Measurements from ENCODE around the gene AHCYL2. TPM values are rescaled to one million over a fixed set of nuclear protein-coding genes. Genes with fewer than 3 reads are reported as not detected.

Gene AHCYL2
- total RNA-seq, 1 donor from 2014 or later, result 12.0 TPM

DNA sequence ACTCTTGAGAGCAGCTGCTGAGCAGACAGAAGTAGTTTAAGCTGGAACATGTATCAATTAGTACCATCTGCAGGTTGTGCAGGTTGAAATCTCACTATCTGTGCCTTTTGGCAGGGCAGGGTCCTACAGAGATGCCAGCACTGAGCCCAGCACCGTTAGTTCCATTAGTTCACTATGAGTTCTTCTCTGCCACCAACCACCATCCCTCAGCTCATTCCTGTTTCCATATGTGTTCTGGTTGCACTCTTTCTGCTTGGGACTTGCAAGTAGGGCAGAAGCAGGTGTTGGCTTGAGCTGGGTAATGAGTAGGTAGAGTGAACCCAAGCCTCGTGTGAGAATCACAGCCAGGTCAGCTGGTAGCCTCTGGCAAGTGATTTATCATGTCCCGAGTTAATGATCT, 33.6 kb upstream of the AHCYL2 start:
- H3K27ac ChIP-seq (ENCODE audit: low read depth, low read length), result no peak overlapping the region
- no peaks in the 10 kb centered on the region for H3K36me3 ChIP-seq (ENCODE audit: control insufficient read depth in 3 of 3, insufficient read depth in 3 of 3, low read length in 3 of 3)
- no peaks in the 10 kb centered on the region for H3K9me3 ChIP-seq (ENCODE audit: control insufficient read depth in 3 of 3, low read length in 3 of 3)
- H3K4me3 ChIP-seq (ENCODE audit: low read length in 3 of 3), result no peak overlapping the region
- H3K9ac ChIP-seq (ENCODE audit: low read depth in 1 of 3, low read length in 3 of 3), result no peak overlapping the region
- H3K27me3 ChIP-seq (ENCODE audit: control insufficient read depth in 3 of 3, insufficient read depth in 3 of 3, low read length in 3 of 3), result no peaks in the 10 kb centered on the region
- peaks cover 9 to 18% (median 12%) of the 10 kb centered on the region in 3 donors for H3K4me1 ChIP-seq (ENCODE audit: control insufficient read depth in 3 of 3, insufficient read depth in 3 of 3, low read length in 3 of 3)

DNA sequence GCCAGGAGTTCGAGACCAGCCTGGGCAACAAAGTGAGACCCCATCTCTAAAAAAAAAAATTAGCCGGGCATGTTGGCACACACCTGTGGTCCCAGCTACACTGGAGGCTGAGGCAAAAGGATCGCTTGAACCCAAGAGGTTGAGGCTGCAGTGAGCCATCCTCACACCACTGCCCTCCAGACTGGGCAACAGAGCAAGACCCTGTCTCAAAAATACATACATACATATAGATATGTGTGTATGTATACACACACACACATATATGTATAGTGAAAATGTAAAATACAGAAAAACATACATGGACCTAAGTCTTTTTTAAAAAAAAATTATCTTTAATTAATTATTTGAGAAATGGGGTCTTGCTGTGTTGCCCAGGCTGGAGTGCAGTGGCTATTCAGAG, 30.9 kb upstream of the AHCYL2 start:
- H3K9me3 ChIP-seq (ENCODE audit: control insufficient read depth in 3 of 3, low read length in 3 of 3), result no peaks in the 10 kb centered on the region
- H3K4me1 ChIP-seq (ENCODE audit: control insufficient read depth in 3 of 3, insufficient read depth in 3 of 3, low read length in 3 of 3), result peaks cover 9 to 12% (median 11%) of the 10 kb centered on the region in 3 donors
- H3K36me3 ChIP-seq (ENCODE audit: control insufficient read depth in 3 of 3, insufficient read depth in 3 of 3, low read length in 3 of 3), result no peaks in the 10 kb centered on the region
- H3K27ac ChIP-seq (ENCODE audit: low read depth, low read length), result no peak overlapping the region
- no peaks in the 10 kb centered on the region for H3K27me3 ChIP-seq (ENCODE audit: control insufficient read depth in 3 of 3, insufficient read depth in 3 of 3, low read length in 3 of 3)
- no peak overlapping the region for H3K9ac ChIP-seq (ENCODE audit: low read depth in 1 of 3, low read length in 3 of 3)
- H3K4me3 ChIP-seq (ENCODE audit: low read length in 3 of 3), result no peak overlapping the region

DNA sequence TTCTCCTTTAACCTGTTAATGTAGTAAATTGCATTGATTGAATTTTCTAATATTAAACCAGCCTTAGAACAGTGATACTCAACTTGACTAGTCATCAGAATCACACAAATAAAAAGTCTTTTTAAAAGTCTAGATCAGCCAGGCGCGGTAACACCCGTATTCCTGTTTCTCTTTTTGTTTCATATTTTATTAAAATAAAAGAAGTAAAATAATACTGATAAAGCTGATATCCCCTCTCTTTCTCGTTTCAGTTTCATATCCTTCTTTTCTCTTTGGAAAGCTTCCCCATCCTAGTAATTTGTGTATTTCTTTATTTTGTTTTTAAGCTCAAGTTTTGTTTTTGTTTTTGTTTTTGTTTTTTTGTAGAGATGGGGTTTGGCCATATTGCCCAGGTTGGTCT, 27.1 kb upstream of the AHCYL2 start:
- Histone ChIP-seq H3K4me3 (ENCODE audit: low read length in 3 of 3) (no peak overlapping the region), H3K9me3 (ENCODE audit: control insufficient read depth in 3 of 3, low read length in 3 of 3) (no peaks in the 10 kb centered on the region), H3K4me1 (ENCODE audit: control insufficient read depth in 3 of 3, insufficient read depth in 3 of 3, low read length in 3 of 3) (no peaks in the 10 kb centered on the region), H3K27ac (ENCODE audit: low read depth, low read length) (no peak overlapping the region), H3K27me3 (ENCODE audit: control insufficient read depth in 3 of 3, insufficient read depth in 3 of 3, low read length in 3 of 3) (no peaks in the 10 kb centered on the region), H3K9ac (ENCODE audit: low read depth in 1 of 3, low read length in 3 of 3) (no peak overlapping the region), H3K36me3 (ENCODE audit: control insufficient read depth in 3 of 3, insufficient read depth in 3 of 3, low read length in 3 of 3) (no peaks in the 10 kb centered on the region)

DNA sequence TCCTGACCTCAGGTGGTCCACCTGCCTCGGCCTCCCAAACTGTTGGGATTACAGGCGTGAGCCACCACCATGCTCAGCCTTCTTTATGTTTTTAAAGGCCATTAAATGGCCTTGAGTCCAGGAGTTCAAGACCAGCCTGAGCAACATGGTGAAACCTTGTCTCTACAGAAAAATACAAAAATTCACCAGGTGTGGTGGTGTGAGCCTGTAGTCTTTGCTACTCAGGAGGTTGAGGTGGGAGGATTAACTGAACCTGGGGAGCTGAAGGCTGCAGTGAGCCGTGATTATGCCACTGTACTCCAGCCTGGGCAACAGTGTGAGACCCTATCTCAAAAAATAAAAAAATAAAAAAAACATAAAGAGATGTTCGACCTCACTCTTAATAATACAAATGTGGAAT, 25.4 kb upstream of the AHCYL2 start:
- Histone ChIP-seq H3K27ac (ENCODE audit: low read depth, low read length) (no peak overlapping the region), H3K4me3 (ENCODE audit: low read length in 3 of 3) (no peak overlapping the region), H3K9me3 (ENCODE audit: control insufficient read depth in 3 of 3, low read length in 3 of 3) (no peaks in the 10 kb centered on the region), H3K4me1 (ENCODE audit: control insufficient read depth in 3 of 3, insufficient read depth in 3 of 3, low read length in 3 of 3) (no peaks in the 10 kb centered on the region), H3K9ac (ENCODE audit: low read depth in 1 of 3, low read length in 3 of 3) (no peak overlapping the region), H3K27me3 (ENCODE audit: control insufficient read depth in 3 of 3, insufficient read depth in 3 of 3, low read length in 3 of 3) (no peaks in the 10 kb centered on the region), H3K36me3 (ENCODE audit: control insufficient read depth in 3 of 3, insufficient read depth in 3 of 3, low read length in 3 of 3) (peaks cover 0 to 3% (median 0%) of the 10 kb centered on the region in 3 donors)

DNA sequence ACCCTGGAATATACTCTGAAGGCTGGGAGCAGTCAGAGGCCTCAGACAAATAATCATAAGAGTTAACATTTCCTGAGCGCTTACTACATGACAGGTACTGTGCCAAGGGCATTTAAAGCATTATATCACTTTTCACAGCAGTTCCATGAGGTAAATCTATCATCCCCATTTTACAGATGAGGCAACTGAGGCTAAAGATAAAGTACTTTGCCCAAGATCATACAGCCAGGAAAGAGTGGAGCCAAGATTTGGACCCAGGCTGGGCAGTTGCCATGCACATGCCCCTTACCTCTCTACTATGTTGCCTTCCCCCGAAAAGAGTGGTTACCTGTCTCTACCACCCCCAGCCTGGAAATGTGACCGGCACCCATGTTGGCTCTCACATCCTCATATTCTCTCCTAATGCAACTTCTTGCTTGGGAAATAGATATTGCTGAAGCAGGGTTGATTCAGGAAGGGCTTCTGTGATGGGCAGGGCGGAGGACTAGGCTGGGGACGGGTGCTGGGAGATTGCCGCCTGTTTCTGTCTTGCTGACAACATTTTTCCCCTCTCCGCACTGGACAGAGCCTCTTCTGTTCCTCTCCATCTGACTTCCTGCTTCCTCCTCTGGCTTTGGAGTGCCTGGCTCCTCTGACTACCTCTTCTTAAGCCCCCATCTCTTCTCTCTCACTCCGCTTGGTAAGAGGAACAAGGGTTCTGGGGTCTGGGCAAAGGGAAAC, 22.6 kb upstream of the AHCYL2 start:
- Histone ChIP-seq H3K27me3 (ENCODE audit: control insufficient read depth in 3 of 3, insufficient read depth in 3 of 3, low read length in 3 of 3) (no peaks in the 10 kb centered on the region), H3K36me3 (ENCODE audit: control insufficient read depth in 3 of 3, insufficient read depth in 3 of 3, low read length in 3 of 3) (peaks cover 0 to 21% (median 14%) of the 10 kb centered on the region in 3 donors), H3K9ac (ENCODE audit: low read depth in 1 of 3, low read length in 3 of 3) (no peak overlapping the region), H3K4me1 (ENCODE audit: control insufficient read depth in 3 of 3, insufficient read depth in 3 of 3, low read length in 3 of 3) (no peaks in the 10 kb centered on the region), H3K4me3 (ENCODE audit: low read length in 3 of 3) (no peak overlapping the region), H3K27ac (ENCODE audit: low read depth, low read length) (no peak overlapping the region), H3K9me3 (ENCODE audit: control insufficient read depth in 3 of 3, low read length in 3 of 3) (no peaks in the 10 kb centered on the region)

DNA sequence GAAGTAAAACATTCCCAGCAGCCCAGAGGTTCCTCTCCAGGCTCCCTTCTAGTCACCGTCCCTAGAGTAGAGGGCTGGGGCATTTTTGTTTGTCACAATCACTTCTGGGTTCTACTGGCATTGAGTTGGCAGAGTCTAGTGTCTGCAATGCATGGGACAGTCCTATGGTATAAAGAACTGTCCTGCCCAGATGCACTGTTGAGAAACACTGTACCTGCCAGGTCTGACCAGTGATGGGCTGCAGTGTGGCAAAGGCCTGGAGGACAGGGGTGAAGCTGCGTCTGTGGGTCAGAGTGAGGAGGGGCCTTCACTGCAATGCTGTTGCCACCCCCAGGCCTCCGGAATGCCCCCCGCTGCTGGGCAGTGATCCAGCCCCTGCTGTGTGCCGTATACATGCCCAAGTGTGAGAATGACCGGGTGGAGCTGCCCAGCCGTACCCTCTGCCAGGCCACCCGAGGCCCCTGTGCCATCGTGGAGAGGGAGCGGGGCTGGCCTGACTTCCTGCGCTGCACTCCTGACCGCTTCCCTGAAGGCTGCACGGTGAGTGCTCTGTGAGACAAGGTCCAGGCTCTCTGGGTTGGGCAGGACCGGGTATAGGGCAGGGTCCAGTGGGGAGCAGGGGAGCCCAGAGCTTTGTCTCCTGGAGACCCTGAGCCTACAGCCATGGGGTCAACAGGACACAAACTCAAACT, 21.6 kb upstream of the AHCYL2 start:
- no peaks in the 10 kb centered on the region for H3K27me3 ChIP-seq (ENCODE audit: control insufficient read depth in 3 of 3, insufficient read depth in 3 of 3, low read length in 3 of 3)
- H3K36me3 ChIP-seq (ENCODE audit: control insufficient read depth in 3 of 3, insufficient read depth in 3 of 3, low read length in 3 of 3), result peaks cover 0 to 24% (median 15%) of the 10 kb centered on the region in 3 donors
- no peaks in the 10 kb centered on the region for H3K4me1 ChIP-seq (ENCODE audit: control insufficient read depth in 3 of 3, insufficient read depth in 3 of 3, low read length in 3 of 3)
- H3K27ac ChIP-seq (ENCODE audit: low read depth, low read length), result no peak overlapping the region
- no peaks in the 10 kb centered on the region for H3K9me3 ChIP-seq (ENCODE audit: control insufficient read depth in 3 of 3, low read length in 3 of 3)
- no peak overlapping the region for H3K4me3 ChIP-seq (ENCODE audit: low read length in 3 of 3)
- no peak overlapping the region for H3K9ac ChIP-seq (ENCODE audit: low read depth in 1 of 3, low read length in 3 of 3)

DNA sequence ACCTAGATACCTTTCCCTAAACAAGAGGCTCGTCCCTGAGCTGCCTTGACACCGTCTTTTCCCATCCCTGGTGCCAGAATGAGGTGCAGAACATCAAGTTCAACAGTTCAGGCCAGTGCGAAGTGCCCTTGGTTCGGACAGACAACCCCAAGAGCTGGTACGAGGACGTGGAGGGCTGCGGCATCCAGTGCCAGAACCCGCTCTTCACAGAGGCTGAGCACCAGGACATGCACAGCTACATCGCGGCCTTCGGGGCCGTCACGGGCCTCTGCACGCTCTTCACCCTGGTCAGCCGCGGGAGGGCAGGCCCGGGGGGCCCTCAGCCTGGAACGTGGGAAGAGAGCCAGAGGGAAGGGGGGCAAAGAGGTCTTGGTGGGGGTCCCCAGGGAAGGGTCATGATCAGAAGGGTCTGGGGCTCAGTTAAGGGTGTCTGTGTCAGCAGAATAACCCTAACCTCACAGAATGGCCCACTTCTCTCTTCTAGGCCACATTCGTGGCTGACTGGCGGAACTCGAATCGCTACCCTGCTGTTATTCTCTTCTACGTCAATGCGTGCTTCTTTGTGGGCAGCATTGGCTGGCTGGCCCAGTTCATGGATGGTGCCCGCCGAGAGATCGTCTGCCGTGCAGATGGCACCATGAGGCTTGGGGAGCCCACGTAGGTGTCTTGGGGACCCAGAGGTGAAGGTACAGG, 19.6 kb upstream of the AHCYL2 start:
- Histone ChIP-seq H3K9ac (ENCODE audit: low read depth in 1 of 3, low read length in 3 of 3) (no peak overlapping the region), H3K27ac (ENCODE audit: low read depth, low read length) (no peak overlapping the region), H3K36me3 (ENCODE audit: control insufficient read depth in 3 of 3, insufficient read depth in 3 of 3, low read length in 3 of 3) (peaks cover 5 to 31% (median 21%) of the 10 kb centered on the region in 3 donors)

DNA sequence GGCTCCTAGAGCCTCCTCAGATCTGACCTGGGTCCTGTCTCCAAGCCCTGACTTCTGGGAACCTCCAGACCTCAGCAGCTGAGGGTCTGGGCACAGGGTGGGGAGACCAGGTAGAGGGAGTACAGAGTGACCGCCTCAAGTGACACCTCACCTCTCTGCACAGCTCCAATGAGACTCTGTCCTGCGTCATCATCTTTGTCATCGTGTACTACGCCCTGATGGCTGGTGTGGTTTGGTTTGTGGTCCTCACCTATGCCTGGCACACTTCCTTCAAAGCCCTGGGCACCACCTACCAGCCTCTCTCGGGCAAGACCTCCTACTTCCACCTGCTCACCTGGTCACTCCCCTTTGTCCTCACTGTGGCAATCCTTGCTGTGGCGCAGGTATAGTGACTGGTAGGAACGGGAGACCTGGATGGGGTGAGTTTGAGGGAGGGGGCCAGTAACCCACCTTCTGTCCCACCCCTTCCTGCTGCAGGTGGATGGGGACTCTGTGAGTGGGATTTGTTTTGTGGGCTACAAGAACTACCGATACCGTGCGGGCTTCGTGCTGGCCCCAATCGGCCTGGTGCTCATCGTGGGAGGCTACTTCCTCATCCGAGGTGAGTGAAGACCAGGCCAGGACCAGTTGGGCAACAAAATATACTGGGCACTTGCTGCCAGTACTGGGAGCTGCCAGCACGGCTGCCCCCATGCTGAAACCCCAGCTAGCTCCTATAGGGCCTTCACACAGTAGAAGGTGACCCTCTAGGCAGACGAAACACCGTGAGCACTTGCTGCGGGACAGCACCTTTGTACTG, 18.6 kb upstream of the AHCYL2 start:
- peaks cover 0 to 5% (median 0%) of the 10 kb centered on the region in 3 donors for H3K4me1 ChIP-seq (ENCODE audit: control insufficient read depth in 3 of 3, insufficient read depth in 3 of 3, low read length in 3 of 3)
- peaks cover 6 to 31% (median 21%) of the 10 kb centered on the region in 3 donors for H3K36me3 ChIP-seq (ENCODE audit: control insufficient read depth in 3 of 3, insufficient read depth in 3 of 3, low read length in 3 of 3)
- no peak overlapping the region for H3K27ac ChIP-seq (ENCODE audit: low read depth, low read length)
- H3K4me3 ChIP-seq (ENCODE audit: low read length in 3 of 3), result no peak overlapping the region
- no peak overlapping the region for H3K9ac ChIP-seq (ENCODE audit: low read depth in 1 of 3, low read length in 3 of 3)
- no peaks in the 10 kb centered on the region for H3K27me3 ChIP-seq (ENCODE audit: control insufficient read depth in 3 of 3, insufficient read depth in 3 of 3, low read length in 3 of 3)
- no peaks in the 10 kb centered on the region for H3K9me3 ChIP-seq (ENCODE audit: control insufficient read depth in 3 of 3, low read length in 3 of 3)

More for the DNA sequence above, 19.6 kb upstream of the AHCYL2 start:
- Histone ChIP-seq H3K4me3 (ENCODE audit: low read length in 3 of 3) (no peak overlapping the region), H3K9me3 (ENCODE audit: control insufficient read depth in 3 of 3, low read length in 3 of 3) (no peaks in the 10 kb centered on the region), H3K27me3 (ENCODE audit: control insufficient read depth in 3 of 3, insufficient read depth in 3 of 3, low read length in 3 of 3) (no peaks in the 10 kb centered on the region), H3K4me1 (ENCODE audit: control insufficient read depth in 3 of 3, insufficient read depth in 3 of 3, low read length in 3 of 3) (no peaks in the 10 kb centered on the region)

DNA sequence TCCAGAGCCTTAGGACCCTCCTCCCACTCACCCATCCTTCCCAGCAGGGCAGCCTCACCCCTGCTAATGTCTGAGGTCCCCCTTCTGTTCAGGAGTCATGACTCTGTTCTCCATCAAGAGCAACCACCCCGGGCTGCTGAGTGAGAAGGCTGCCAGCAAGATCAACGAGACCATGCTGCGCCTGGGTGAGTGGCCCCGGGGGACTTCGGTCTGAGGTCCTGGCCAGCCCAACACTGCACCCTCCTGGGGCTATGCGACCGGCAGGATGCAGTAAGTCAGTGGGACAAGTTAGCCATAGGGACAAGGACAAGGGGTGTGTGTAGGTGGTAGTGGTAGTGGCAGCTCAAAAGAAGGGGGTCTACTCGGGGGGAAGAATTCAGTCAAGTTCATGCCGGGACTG, 16.2 kb upstream of the AHCYL2 start:
- H3K36me3 ChIP-seq (ENCODE audit: control insufficient read depth in 3 of 3, insufficient read depth in 3 of 3, low read length in 3 of 3), result peaks cover 8 to 36% (median 25%) of the 10 kb centered on the region in 3 donors
- no peak overlapping the region for H3K4me3 ChIP-seq (ENCODE audit: low read length in 3 of 3)
- H3K27ac ChIP-seq (ENCODE audit: low read depth, low read length), result no peak overlapping the region
- H3K4me1 ChIP-seq (ENCODE audit: control insufficient read depth in 3 of 3, insufficient read depth in 3 of 3, low read length in 3 of 3), result peaks cover 0 to 5% (median 0%) of the 10 kb centered on the region in 3 donors
- H3K9me3 ChIP-seq (ENCODE audit: control insufficient read depth in 3 of 3, low read length in 3 of 3), result no peaks in the 10 kb centered on the region
- H3K9ac ChIP-seq (ENCODE audit: low read depth in 1 of 3, low read length in 3 of 3), result no peak overlapping the region
- H3K27me3 ChIP-seq (ENCODE audit: control insufficient read depth in 3 of 3, insufficient read depth in 3 of 3, low read length in 3 of 3), result no peaks in the 10 kb centered on the region
